GM21723 (cell line): Measurements from ENCODE around the gene MRPS5.
A peak's percentile ranks its signal among the peaks of the same experiment; 100 is the strongest.
"Not testable (repeated sequence)": the region's sequence is repeated elsewhere in the genome, so short reads cannot be mapped to it uniquely, and the experiment has no call there.

ENCODE experiments used
- ATAC-seq: cut with Tn5 transposase; IDR thresholded peaks from one replicate; pipeline ENCODE4 v1.9.1; 2021; ENCODE audit warnings: mild to moderate bottlenecking, moderate library complexity; ENCODE audit not compliant: unreplicated experiment

MRPS5 gene

DNA sequence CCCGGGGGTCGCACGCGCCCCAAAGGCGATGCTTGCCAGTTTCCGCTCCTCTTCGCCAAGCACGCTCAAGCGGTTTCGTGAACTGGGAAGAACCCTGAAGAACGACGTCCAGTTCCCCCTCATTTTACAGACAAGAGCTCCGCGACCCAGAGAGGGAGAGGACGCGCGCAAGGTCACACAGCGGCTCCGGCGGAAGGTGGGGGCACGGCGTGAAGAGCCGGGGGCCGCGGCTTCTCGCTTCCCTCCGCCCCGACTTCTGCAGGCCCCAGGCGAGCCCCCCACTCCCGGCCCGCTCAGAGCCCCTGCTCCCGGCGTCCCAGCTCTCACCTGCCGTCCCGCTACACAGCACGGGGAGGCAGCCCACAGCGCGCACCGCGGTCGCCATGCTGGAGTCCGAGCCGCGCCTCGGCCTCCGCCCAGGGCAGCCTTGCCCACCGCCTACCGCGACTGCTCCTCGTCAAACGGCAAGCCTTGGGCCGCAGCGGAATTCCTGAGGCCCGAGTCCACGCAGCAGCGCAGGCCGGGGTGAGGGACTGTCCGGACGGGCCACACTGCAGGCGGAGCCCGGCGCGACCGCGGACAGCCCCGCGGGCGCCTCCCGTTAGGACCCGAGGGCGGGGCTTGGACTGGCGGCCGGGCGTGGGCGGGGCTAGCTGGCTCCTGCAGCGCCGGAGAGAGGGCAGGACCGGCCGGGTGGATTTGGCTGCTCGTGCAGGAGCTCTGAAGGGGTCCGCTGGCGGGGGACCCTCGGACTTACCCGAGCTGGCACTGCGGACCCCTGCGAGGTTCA is at the start of gene MRPS5:
TSS of gene MRPS5 (minus strand) at position 402 of the 790 bp plus-strand sequence. CDS start at position 385, 17 bp downstream.
- ATAC-seq = peak; percentile 92

DNA sequence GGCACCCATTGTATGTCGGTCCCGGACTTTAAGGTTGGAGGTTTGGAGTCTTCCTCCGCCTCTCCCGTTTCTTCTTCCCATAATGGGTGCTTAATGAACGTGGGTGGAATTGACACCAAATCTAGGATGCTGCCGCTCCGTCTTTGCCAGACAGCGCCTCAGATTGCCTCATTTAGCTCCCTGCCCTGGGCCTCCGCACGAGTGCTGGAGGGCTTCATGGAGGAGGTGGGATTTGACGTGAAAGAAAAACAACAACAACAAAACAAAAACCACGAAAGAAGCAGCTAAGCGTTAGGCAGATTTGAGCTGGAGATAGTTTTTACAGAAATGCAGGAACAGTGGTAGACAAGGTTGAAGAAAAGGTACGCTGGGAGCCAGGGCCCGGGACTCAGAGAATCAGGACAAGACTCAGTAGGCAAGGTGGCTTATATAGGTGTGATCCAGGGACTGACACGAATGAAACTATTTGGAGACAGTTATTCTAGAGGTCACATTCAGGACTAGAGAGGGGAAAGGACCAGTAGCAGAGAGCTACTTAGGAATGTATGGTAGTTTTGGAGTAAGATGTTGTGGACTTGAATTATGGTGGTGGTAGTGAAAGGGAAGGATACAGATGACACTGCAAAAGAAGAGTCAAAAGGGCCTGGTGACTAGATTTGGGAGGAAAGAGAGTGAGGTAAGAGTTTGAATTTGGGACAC is 44.6 kb upstream of the MRPS5 start:
- peak; percentile 19 for ATAC-seq

DNA sequence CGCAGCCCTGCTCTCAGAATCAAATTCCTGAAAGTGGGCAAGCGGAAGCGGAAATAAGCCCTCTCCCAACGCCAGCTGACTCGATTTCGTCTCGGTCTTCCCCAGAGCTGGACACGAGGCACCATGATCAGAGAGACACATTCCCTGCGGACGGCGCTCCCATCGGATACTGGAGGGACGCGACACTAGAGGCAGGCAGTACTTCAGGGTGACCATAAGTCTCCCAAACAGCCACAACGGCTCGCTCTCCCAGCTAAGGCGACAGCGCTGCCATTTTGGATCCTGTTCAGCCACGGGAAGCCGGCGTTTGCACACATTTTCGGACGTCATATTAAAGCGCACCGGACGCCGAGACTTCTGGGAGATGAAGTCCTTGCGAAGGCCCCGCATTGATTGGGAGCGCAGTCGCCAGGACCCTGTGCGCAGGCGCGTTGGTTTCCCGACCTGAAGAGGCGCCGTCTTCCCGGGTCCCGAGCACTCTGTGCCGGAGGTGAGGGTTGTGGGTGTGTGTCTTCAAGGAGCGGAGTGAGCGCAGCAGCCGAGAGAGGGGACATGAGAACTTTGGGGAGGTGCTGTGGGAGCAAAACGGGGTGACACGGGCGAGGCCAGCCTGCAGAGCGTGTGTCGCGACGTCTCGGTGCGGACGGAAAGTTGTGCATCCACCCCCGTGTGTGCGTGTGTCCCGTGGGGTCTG is 43.9 kb upstream of the MRPS5 start, which contains the start of gene ZNF2:
TSS of gene ZNF2 (plus strand) at position 439 of the 694 bp plus-strand sequence. CDS start 10,418 bp downstream, outside the sequence.
- ATAC-seq = peak; percentile 93

DNA sequence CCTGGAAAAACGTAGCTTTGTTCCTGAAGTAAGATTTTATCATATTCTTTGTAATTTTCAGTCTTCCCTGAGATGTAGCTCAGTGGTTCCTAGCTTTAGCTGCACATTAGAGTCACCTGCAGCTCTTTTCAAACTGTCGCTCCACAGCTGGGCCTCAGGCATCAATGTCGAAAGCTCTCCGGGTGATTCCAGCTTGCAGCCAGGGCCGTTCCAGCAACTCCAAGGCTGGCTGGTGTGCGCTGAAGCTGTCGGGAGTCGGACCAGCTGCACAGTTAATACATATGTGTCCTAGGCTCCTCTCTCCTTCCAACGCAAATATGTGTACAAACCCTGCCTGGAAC is 43.4 kb upstream of the MRPS5 start:
- ATAC-seq = peak; percentile 18

DNA sequence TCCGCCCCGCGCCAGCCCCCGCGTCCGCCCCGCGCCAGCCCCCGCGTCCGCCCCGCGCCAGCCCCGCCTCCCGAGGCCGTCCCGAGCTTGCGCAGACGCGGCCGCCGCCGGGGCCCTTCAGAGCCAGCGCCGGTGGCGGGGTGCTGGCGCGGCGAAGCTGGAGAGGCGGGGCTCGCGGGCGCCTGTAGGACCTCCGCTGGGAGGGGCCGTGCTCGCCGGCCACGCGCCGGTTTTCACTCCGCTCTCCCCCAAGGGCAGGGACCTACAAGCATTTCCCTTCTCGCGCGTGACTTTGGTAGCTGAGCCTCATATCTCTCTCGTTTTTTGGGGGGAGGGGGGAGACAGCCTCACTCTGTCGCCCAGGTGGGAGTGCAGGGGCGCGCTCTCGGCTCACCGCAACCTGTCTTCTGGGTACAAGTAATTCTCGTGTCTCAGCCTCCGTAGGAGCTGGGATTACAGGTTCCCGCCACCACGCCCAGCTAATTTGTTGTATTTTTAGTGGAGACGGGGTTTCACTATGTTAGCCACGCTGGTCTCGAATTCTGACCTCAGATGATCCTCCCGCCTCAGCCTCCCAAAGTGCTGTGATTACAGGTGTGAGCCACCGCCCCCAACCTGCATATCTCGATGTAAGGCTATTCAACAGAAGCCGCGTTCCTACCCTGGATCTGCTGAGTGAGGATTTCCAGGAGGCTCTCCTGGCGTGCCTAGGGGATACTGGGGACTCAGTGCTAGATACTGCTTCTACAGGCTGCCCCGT is 38.3 kb upstream of the MRPS5 start, which contains the start of gene ZNF514:
TSS of gene ZNF514 (minus strand) at position 159 of the 760 bp plus-strand sequence. CDS start 6,595 bp downstream, outside the sequence.
- peak; percentile 86 for ATAC-seq

DNA sequence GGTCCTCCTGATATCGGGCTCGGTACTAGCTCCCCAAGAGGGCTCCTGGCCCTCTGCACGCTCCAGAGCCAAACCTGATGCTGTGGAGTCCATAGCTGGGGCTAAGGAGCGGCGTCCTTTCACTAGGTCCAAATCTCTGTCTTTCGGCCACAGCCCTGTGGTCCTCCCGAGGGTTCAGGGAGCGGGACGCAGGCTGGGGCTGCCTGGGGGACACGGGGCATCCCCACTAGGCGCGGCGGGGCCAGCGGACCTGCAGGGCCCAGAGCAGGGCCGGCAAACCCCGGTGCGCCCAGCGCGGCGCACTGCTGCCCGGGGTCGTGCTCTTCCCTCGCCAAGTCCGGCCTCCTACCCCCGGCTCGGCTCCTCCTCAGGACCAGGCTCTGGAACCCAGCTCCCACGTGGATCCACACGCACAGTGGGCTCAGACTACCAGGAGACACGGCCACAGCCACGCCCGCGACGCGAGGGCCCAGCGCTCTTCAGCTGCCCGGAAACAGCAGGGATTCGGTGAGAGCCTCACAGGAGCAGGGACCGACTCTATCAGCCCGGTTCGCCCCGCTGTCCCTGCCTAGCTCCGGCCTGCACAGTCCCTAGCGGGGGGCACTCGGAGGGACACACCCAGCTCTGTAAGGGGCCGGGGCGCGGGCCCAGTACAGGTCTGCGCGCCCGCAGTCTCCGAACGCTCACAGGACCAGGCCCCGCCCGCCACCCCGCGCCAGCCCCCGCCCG is 37.4 kb upstream of the MRPS5 start:
- ATAC-seq = peak; percentile 52

DNA sequence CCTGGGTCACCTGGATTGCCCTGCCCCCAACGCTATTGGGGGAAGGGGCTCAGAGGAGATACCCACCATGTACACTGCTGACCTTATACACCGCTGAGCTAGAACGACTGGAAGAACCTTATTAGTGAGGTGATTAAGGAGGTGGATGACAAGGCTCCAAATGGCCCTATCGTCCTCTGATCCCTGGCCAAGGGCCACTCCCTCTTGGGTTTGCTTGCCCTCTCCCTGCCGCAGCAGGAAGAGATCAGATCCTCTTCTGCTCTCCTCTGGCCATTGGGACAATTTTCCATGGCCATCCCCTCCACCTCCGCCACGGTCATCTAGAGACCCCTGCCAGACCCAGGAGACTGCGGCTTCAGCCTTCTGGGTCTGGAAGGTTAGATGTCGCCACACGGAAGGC is 36.8 kb upstream of the MRPS5 start:
- ATAC-seq = no peak

DNA sequence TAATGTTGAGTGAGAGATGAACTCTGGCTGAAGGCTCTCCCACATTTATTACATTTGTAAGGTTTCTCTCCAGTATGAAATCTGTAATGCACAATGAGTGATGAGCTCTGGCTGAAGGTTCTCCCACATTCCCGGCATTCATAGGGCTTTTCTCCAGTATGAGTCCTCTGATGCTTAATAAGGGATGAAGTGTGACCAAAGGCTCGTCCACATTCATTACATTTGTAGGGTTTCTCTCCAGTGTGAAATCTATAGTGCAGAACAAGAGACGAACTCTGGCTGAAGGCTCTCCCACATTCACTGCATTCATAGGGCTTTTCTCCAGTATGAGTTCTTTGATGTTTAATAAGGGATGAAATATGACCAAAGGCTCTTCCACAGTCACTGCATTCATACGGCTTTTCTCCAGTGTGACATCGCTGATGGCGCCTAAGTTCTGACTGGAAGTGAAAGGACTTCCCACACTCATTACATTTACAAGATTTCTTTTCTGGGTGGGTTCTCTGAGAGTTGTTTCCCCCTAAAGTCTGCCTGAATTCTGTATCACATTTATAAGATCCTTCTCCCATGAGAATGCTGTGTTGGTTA is 27.9 kb upstream of the MRPS5 start:
- ATAC-seq = no peak

DNA sequence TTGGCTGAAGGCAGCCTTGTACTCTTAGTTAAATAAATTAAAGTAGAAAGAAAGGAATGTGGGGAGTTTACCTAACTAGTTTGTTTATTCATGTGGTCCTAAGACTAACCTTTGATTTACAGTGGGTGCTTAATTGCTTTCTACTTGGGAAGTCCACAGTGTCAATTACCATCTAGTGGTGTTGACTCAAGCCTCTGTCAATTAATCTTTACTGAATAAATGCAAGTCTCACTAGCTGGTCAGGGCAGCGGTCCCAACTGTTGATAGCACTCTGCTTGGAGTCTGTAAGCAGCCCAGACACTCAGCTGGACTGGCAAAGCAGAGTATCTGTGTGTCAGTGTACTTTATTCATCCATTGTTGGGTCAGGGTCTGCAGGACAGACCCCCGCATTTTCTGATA is 22.2 kb upstream of the MRPS5 start:
- ATAC-seq = no peak

DNA sequence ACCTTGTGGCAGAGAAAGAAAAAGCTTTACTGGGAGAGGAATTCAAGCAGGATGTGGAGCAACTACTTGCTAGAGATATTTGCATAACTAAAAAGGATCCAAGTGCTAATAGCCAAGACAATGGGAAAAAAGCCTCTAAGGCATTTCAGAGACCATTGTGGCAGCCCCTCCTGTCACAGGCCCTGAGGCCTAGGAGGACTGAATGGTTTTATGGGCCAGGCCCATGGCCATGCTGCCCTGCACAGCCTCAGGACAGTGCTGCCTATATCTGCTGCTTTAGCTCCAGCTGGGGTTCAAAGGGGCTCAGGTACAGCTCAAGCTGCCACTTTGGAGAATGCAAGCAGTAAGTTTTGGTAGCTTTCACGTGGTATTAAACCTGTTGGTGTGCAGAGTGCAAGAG is 17.1 kb upstream of the MRPS5 start:
- ATAC-seq = no peak

DNA sequence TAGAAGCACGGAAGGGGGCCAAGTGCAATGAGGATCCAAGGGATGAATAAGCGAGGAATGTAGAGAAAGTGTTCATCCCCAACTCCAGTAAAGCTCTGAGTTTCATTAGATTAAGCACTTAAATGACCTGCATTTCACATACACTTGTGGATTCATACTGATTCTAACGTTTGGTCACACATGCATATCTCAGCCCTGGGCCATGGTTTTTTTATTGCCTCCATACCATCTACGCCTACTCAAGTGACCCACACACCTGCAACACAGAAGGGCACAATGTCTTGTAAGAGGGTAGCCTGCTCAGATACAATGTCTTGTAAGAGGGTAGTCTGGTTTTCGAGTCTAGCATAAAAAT is 566 bp upstream of the MRPS5 start:
- peak; percentile 16 for ATAC-seq

DNA sequence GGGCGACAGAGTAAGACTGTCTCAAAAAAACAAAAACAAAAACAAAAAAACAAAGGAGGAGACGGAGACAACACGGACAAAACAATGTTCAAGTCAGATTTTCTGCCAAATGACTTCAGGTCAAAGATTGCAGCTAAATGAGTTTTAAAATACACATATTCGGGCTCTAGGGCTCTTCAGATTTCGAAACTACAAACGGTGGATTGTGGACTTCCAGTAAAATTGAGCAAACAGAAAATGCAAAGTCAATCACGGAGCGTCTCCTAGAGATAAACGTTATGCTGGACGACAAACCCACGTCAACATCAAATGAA is 558 bp downstream of the MRPS5 start:
- no peak for ATAC-seq

DNA sequence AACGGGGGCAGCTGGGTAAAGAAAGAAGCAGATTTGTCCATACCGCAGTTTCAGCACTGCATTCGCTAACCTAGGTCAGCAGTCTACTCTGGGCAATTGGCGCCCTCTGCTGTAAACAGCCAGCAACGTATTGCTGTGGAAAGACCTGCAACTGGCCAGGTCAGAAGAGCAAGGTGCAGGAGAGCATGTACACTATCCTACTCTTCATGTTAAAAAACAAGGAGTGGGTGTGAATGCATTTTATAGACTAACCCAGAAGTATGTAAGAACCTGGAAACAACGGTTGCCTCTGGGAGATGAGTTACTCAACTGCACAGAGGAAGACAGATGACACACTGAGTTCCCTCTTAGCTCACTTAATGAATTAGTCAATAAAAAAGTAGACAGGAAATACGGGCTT is 6.2 kb downstream of the MRPS5 start:
- ATAC-seq = peak; percentile 94

DNA sequence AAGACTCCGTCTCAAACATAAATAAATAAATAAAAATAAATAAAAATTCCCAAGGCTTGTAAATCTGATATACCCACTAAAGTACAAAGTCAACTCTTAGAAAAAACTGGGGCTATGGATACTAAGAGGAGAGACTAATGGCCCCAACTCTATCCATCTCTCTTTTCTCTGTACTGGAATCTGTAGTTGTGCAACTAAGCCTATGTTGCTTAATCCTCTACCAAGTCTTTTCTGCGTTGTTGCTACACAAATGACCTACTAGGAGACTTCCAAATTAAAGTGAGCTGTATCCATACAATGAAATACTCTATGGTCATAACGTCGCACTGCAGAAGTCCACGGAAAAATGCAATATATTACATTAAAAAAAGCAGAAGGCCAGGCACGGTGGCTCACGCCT is 8.1 kb downstream of the MRPS5 start:
- no peak for ATAC-seq

DNA sequence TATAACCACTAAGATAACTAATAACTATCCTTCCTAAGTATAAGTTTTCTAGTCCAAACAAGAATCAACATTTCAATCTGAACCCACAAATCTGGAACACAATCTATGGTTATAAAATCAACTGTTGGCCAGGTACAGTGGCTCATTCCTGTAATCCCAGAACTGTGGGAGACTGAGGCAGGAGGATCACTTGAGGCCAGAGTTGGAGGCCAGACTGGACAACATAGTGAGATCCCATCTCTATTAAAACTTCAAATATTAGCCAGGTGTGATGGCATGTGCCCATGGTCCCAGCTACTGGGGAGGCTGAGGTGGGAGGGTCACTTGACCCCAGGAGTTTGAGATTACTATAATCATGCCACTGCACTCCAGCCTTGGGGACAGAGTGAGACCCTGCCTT is 11.2 kb downstream of the MRPS5 start:
- ATAC-seq = no peak

DNA sequence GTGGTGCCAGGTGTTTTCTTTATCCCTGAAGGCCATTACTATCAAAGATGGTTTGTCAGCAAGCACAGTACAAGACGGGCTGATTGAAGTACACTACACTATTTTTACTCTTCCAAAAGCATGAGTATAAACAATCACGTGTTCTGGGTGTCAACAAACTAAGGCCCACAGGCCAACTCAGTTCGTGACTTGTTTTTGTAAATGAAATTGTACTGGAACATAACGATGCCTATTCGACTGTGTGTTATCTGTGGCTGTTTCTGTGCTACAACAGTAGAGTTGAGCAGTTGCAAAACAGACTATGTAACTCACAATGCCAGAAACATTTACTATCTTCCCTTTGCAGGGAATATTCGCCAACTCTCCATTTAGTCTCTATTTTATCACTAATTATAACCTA is 12.3 kb downstream of the MRPS5 start:
- ATAC-seq = no peak

DNA sequence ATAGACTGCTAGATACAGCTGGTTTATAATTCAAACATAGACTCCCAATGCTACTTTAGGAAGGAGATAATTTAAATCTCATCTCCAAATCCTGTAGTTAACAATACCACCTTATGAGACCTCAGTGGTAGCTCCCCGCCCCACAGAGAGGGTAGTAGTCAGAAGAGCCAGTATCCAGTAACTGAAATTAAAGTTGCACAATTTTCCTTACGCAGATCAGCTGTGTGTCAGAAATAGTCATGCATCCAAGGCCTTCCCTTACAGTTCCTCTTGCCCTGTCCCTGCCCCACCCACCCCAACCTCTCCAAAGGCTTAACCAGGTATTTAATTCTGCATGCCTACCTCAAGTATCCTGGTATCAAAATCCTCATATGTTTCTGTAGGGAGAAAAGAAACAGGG is 15.5 kb downstream of the MRPS5 start:
- no peak for ATAC-seq

DNA sequence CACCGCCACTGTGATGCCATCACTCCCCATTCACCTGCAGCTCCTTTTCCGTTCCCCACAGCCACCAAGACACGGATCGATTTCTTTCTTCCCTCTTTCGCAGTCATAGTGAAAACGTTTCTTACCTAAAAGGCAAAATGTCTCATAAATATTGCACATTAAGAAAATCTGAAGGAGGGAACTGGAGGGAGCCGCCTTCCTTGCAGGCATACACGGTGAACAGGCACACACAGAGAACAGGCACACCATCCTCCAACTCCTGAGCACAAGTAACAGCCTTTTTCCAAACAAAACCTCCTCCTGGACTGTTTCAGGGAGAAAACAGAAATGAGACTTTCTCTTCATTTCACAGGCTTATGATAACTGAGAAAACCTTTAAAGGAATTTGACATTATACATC is 17.0 kb downstream of the MRPS5 start:
- ATAC-seq = no peak

DNA sequence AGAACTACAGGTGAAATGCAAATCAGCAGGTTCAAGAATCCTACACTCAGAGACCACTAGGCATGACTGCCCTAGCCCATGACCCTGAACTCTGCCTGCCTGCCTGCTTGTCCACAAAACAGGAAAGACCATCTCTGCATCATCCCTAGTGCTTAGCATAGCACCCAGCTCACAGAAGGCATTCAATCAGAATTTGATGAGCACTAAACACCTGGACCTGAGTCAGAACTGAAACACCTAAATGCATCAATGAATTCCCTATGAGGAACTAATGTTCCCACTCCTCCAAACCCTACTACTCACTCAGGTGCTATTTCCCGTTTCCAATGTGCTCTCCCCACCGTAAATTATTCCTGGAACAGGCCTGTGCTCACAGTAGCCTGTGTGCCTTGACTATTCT is 21.7 kb downstream of the MRPS5 start:
- no peak for ATAC-seq

DNA sequence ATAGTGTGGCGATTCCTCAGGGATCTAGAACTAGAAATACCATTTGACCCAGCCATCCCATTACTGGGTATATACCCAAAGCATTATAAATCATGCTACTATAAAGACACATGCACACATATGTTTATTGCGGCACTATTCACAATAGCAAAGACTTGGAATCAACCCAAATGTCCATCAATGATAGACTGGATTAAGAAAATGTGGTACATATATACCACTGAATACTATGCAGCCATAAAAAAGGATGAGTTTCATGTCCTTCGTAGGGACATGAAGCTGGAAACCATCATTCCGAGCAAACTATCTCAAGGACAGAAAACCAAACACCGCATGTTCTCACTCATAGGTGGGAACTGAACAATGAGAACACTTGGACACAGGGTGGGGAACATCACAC is 23.3 kb downstream of the MRPS5 start:
- not testable (repeated sequence) for ATAC-seq
